Measurements from ENCODE around the gene COL25A1.

GRCh38 chr4:109303140-109303496 is 660 bp upstream of the COL25A1 start:
- no peak for TF ChIP-seq CTCF (IDR thresholded peaks at IDR 0.05)
- no peak for TF ChIP-seq POLR2A (IDR thresholded peaks at IDR 0.05)

Measured in heart left ventricle (tissue), 13 donors.